Measurements from ENCODE around the gene ABHD8. TPM values are rescaled to one million over a fixed set of nuclear protein-coding genes. Genes with fewer than 3 reads are reported as not detected.

Gene ABHD8, protein sequence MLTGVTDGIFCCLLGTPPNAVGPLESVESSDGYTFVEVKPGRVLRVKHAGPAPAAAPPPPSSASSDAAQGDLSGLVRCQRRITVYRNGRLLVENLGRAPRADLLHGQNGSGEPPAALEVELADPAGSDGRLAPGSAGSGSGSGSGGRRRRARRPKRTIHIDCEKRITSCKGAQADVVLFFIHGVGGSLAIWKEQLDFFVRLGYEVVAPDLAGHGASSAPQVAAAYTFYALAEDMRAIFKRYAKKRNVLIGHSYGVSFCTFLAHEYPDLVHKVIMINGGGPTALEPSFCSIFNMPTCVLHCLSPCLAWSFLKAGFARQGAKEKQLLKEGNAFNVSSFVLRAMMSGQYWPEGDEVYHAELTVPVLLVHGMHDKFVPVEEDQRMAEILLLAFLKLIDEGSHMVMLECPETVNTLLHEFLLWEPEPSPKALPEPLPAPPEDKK
- total RNA-seq = 19.3 and 21.0 TPM in 2 replicates

DNA sequence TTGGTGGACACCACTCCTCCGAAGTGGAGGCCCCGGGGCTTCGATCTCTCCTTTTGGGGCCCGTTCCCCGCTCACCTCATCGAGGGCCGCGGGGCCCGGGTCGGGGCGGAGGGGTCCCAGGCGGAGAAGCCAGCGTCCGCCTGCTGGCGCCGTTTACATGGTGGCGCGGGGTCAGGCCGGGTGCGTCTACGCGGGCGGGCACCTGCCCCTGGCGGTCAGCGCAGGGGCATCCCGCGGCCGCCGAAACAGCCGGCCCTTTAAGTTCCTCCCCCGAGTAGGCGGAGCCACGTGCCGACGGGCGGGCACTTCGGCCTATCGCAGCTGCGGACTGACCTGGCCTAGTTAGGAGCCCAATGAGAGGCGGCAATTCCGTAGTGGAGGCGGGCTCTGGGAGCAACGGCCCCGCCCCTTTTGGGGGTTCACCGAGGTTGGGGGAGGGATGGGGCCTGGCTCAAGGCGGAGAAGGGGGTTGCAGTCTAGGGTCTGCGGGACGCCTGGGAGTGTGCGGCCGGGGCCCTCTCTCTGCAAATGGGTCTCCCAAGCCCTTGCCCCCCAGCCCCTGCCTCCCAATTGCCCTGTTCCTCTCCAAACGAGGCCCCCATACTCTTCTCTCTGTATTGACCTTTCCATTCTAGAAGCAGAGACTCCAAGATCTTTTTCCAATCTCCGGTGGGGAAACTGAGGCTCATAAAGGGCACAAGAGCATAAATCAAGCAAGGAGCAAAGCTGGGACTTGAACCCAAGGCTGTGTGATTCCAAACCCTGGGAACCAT lies at the start of gene ABHD8:
TSS of gene ABHD8 (minus strand) at position 259 of the 773 bp plus-strand sequence. CDS start 1,809 bp downstream, outside the sequence.

GRCh38 chr19:17336872-17337674 lies 33.8 kb upstream of the ABHD8 start, which contains the start of gene GTPBP3:
Gene GTPBP3 (plus strand): TSS chr19:17337553. CDS start chr19:17337612, 59 bp downstream.

DNA sequence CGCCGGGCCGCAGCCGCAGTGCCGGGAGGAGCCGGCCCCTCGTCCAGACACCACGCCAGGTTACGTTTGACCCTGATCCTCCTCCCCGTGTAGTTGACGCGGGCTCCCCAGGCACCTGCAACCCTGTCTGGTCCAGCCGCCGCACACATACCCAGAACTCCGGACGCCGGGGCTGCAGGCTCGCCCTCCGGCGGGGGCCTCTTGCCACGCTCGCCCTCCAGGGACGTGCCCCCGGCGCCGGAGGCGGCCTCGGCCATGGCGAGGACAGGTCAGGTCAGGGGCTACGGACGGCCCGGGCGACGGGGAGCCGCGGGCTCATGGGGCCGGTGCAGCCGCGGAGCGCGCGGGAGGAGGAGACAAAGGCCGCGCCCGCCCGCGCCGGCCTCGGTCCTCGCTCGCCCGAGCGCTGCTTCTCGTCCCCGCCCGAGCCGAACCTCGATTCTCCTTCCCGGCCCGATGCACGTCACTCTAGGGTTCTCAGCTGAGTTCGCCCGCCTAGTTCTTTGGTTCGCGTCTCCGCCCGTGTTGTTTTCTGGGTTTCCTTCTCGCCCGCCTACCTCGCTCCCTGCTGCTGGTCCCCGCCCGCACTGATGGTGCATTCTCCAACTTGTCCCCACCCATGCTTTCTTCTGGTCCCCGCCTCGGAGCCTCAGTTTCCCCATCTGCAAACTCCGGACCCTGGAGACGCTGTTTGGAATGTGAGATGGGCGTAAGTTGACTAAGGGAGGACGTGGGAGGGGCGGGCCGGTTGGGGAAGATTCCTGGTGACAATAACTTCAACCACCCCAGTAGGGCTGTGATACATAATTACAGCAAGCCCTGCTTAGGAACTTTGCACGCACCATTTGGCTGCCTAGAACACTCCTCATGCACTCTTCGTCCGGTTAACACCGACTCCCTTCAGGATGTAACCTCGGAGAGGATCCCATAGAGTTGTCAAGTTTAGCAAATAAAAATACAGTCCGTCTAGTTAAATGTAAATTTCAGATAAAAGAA lies 31.5 kb upstream of the ABHD8 start, which contains the start of gene ANO8:
TSS of gene ANO8 (minus strand) at position 442 of the 996 bp plus-strand sequence. CDS start at position 257, 185 bp downstream.

DNA sequence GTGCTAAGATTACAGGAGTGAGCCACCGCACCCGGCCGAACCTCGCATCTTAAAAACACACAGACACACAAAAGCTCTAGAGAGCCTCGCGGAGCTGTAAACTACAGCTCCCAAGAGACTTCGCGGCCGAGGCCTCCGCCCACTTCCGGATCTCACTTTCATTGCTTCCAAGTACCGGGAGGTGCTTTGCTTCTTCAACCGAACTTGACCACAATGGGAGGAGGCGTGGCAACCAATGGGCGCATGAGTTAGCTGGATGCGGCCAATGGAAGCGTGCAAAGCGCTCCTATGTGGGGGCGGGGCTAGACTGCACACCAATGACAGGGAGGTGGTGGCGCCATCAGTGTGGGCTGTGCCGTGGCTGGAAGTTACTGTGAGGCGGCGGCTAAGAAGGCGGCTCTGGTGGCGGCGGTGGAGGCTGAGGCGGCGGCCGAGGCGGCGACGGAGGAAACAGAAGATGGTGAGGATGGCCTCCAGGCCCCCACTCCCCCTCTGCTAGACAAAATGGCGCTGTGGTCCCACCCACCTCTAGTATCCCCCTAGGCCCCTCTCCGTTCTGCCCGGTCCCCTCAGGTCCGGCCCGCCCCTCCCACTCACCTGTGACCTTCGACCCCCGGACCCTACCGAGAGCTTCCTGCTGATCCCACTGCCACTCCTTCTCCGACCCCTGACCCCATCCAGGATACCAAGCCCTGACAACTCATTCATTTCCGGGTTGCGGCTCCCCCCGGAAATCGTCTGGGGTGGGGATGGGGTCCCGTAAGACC lies 6.2 kb upstream of the ABHD8 start, which contains the start of gene DDA1:
TSS of gene DDA1 (plus strand) at position 366 of the 767 bp plus-strand sequence. CDS start at position 458, 92 bp downstream.

GRCh38 chr19:17305517-17306284 lies 2.5 kb upstream of the ABHD8 start, which contains the start of gene MRPL34:
Gene MRPL34 (plus strand): TSS chr19:17305872. CDS start chr19:17305893, 21 bp downstream.

GRCh38 chr19:17281391-17282304 lies 21.6 kb downstream of the ABHD8 start, which contains the start of gene ANKLE1:
Gene ANKLE1 (plus strand): TSS chr19:17281901. CDS start chr19:17281921, 20 bp downstream.

GRCh38 chr19:17266975-17267788 lies 36.0 kb downstream of the ABHD8 start, which contains the start of gene BABAM1:
Gene BABAM1 (plus strand): TSS chr19:17267443. CDS start chr19:17268807, 1,364 bp downstream.

DNA sequence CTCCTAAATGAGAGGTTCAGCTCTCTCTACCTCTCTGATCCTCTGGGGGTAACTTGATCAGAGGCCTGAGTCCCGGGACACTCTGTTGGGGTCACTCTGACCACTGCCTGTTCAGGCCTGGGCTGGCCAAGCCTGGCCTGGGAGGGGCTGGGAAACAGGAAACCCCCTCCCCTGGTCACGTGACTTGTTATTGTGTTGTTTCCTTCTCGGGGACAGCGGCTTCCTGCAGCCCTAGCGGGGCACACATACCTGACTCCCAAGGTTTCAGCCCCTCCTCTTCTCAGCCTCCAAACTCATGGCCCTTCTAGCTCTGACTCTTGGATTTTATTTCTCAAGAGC lies 38.6 kb downstream of the ABHD8 start, which contains the start of gene USHBP1:
TSS of gene USHBP1 (minus strand) at position 105 of the 339 bp plus-strand sequence. CDS start 446 bp downstream, outside the sequence.

GRCh38 chr19:17245535-17245984 lies 57.7 kb downstream of the ABHD8 start, which contains the start of gene NR2F6:
Gene NR2F6 (minus strand): TSS chr19:17245919. CDS start chr19:17245220, 699 bp downstream.

Other genes starting within 250 kb of the ABHD8 start
- 1.3 and 4.9 TPM in 2 replicates for gene HAUS8, start 228.0 kb downstream of the ABHD8 start, total RNA-seq
- 78.8 and 104 TPM in 2 replicates for gene MYO9B, start 227.6 kb downstream of the ABHD8 start, total RNA-seq
- 17.9 and 25.5 TPM in 2 replicates for gene USE1, start 88.1 kb downstream of the ABHD8 start, total RNA-seq
- gene OCEL1, start 77.2 kb downstream of the ABHD8 start, total RNA-seq = 3.1 and 3.8 TPM in 2 replicates
- 34.8 and 67.5 TPM in 2 replicates for gene NR2F6, start 57.5 kb downstream of the ABHD8 start, total RNA-seq
- gene USHBP1, start 38.7 kb downstream of the ABHD8 start, total RNA-seq = 0.15 TPM in 1 of 2 replicates, not detected in the other
- 97.9 and 121 TPM in 2 replicates for gene BABAM1, start 36.0 kb downstream of the ABHD8 start, total RNA-seq
- 0.17 and 0.44 TPM in 2 replicates for gene ANKLE1, start 21.5 kb downstream of the ABHD8 start, total RNA-seq
- gene MRPL34, start 2.4 kb upstream of the ABHD8 start, total RNA-seq = 38.4 and 47.5 TPM in 2 replicates
- gene DDA1, start 6.1 kb upstream of the ABHD8 start, total RNA-seq = 12.2 and 12.9 TPM in 2 replicates
- 4.1 and 7.7 TPM in 2 replicates for gene ANO8, start 31.4 kb upstream of the ABHD8 start, total RNA-seq
- gene GTPBP3, start 34.1 kb upstream of the ABHD8 start, total RNA-seq = 11.4 and 19.8 TPM in 2 replicates
- gene PLVAP, start 73.9 kb upstream of the ABHD8 start, total RNA-seq = 0.29 TPM in 1 of 2 replicates, not detected in the other
- 0.15 and 0.17 TPM in 2 replicates for gene CCDC194, start 90.8 kb upstream of the ABHD8 start, total RNA-seq
- 0.99 and 3.8 TPM in 2 replicates for gene BST2, start 102.2 kb upstream of the ABHD8 start, total RNA-seq
- gene MVB12A, start 116.6 kb upstream of the ABHD8 start, total RNA-seq = 49.2 and 59.2 TPM in 2 replicates
- gene TMEM221, start 145.2 kb upstream of the ABHD8 start, total RNA-seq = 0.33 TPM in 1 of 2 replicates, not detected in the other
- gene NXNL1, start 157.5 kb upstream of the ABHD8 start, total RNA-seq = not detected in 2 replicates
- 33.6 and 62.2 TPM in 2 replicates for gene SLC27A1, start 167.1 kb upstream of the ABHD8 start, total RNA-seq
- 65.5 and 119 TPM in 2 replicates for gene PGLS, start 208.2 kb upstream of the ABHD8 start, total RNA-seq

All from smooth muscle cell of trachea (primary cell).